SU-DHL-6 (cell line): ENCODE measurements around the gene SLC9A3.

Experiments
- CTCF ChIP-seq: fragments of 200-600 bp; sonication (generic); IDR thresholded peaks from one replicate; pipeline ENCODE4 v1.5.1; 2017; ENCODE audit warnings: antibody characterized with exemption, mild to moderate bottlenecking, low read length, moderate library complexity; ENCODE audit not compliant: insufficient read depth, poor library complexity, severe bottlenecking
- EZH2phosphoT487 ChIP-seq: fragments of 200-600 bp; sonication (generic), shearing (Covaris generic); conservative IDR thresholded peaks from 2 replicates; pipeline ENCODE4 v1.6.1; 2018; ENCODE audit warnings: mild to moderate bottlenecking, antibody characterized with exemption, low read length, moderate library complexity, mixed read lengths

- TF ChIP-seq CTCF (no peak), EZH2phosphoT487 (no peak)
Measured at GRCh38 chr5:570446-570845, 46.2 kb upstream of the SLC9A3 start.
